Epithelial cell of prostate (primary cell): ENCODE results near the gene IGF1.
"Not testable (repeated sequence)": the region's sequence is repeated elsewhere in the genome, so short reads cannot be mapped to it uniquely, and the experiment has no call there.

ENCODE experiments used
- DNase-seq: peaks from one replicate; pipeline ENCODE4 v3.0.0-alpha.2; 2011; ENCODE audit warnings: low read depth, low spot score
- H3K27ac ChIP-seq: fragments of 450-650 bp; 2 replicates; pipeline ENCODE4 v1.5.1; 2017; ENCODE audit warnings: mild to moderate bottlenecking

IGF1 gene

DNA sequence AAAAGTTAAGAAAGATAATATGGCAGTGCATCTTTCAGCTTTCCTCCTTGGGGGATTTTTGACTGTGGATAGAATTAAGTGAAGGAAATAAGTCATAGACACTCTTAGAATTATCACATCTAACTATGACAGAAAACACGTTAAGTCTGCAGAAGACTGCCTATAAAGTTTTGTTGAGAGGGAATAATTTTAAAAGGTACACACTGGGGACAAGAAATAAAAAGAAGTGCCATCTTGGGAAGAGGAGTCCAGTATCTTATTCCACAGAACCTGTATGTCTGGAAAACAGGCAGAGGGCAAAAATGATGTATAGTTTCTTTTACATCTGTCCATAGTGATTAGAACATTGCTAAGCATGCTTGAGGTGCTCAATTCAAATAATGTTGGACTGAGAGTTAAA lies 80.7 kb downstream of the IGF1 start:
- H3K27ac ChIP-seq, result no peak overlapping the region
- no peak for DNase-seq

DNA sequence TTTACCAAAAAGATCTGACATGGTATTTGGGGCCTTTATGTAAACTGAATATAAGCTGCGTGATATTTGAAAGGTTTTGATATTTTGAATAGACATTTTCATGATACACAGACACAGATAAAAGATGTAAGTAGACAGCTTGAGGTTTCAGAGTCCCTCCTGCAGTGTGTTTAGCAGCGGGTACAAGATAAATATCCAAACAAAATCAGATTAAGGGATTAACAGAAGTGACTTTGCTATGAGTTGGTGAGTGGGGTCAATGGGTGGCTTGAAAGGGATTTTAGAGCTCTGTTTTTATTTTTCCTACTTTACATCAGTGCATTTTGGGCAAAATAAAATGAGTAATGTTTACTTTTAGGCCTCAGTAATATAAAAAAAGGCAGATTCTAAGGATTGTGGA lies 84.1 kb downstream of the IGF1 start:
- H3K27ac ChIP-seq, result no peak overlapping the region

DNA sequence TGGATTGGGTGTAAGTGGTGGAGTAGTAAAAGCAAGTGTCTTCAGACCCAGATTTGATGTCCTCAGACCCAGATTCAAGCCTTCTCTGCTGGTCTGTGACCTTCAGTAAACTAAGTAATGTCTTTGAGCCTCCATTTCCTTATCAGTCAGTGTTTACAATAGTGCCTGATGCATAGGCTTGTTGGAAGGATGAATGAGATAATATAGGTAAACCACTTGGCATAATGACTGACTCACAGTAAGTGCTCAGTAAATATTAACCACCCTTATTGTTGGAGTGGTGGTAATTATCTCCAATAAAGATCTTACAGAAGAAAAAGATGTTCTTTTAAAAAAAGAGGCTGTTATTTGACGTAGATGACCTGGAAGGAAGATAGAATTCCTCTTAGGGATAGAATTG lies 86.2 kb downstream of the IGF1 start:
- H3K27ac ChIP-seq, result no peak overlapping the region
- DNase-seq, result no peak

More for the DNA sequence above, 84.1 kb downstream of the IGF1 start:
- no peak for DNase-seq

DNA sequence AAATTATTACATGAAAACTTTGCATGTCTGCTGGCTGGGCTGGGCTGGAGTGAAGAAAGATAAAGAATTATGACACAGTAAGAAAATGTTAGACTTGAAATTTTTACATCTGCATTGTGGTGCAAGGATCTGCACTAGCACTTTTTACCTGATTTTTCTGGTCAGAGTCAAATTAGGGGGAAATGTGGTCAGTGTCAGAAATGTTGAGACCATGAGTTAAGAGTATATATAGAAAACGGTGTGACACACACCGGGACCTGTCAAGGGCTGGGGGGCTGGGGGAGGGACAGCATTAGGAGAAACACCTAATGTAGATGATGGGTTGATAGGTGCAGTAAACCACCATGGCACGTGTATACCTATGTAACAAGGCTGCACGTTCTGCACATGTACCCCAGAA lies 90.3 kb downstream of the IGF1 start:
- no peak for DNase-seq
- H3K27ac ChIP-seq, result no peak overlapping the region

DNA sequence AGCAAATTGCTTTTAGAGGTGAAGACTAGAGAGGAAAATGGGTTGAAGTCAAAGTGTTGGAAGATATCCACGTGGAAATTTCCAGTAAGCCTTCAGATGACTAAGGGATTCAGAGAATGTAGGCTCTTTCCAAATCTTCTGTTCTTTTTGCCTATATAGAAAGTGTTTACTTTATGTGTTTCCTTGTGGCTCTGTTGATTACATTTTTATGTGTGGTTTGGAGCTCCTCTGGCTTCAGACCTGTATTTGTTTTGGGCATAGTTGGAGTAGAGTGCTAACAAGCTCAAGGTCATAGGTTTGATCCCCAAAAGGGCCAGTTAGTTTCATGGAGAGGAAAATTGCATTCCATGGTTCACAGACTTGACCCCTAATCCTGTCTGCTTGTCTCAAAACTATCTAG lies 91.9 kb downstream of the IGF1 start:
- H3K27ac ChIP-seq, result no peak overlapping the region
- DNase-seq, result no peak

DNA sequence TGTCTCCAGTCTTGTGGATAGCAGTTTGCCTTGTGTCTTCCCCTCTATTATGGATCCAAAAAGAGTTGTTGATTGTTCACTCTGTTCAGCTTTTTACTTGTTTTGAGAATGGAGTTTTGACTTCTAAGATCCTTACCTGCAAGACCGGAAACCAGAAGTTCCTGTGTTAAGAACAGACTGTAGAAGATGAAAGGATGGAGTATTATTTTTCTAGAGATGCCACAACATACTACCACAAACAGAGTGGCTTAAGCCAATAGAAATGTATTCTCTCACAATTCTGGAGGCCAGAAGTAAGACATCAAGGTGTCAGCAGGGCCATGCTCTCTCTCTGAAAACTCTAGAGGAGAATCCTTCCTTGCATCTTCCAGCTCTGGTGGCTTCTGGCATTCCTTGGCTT lies 95.0 kb downstream of the IGF1 start:
- no peak for DNase-seq

DNA sequence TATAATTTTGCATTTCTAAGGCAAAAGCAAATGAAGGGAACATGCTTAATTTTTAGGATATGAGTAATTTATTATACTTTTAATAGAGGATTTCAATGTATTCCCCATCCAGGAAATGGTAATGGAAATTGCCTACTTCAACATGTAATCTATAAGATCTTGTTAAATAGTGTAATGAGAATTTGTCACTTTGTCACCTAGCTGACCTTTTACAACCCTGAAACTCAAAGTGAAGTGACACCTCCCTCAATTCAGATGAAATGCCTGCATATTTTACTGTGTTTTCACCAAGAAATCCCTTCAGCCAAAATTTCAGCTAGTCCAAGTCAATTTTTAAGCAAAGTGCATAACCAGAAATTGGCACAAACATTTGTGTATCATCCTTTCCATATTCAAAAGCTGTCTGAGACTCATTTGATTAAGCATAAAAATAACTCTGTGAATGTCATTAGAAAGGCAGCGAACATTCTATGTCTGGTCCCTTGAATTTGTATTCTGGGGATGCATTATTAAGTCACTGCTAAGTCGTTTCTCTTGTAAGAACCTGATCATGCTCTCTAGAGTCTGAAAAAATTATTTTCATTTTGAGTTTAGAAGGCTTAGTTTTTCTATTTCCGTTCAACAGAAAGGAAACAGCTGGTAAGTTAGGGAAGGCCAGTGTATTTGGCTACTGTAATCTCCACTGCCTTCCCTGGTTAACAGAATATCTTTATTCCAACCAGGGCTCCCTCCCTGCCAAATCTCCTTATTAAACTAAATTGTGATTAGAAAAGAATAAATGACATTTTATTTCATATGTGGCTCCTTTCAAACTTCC lies 100.8 kb downstream of the IGF1 start:
- no peak overlapping the region for H3K27ac ChIP-seq
- no peak for DNase-seq

More for the DNA sequence above, 95.0 kb downstream of the IGF1 start:
- no peak overlapping the region for H3K27ac ChIP-seq

DNA sequence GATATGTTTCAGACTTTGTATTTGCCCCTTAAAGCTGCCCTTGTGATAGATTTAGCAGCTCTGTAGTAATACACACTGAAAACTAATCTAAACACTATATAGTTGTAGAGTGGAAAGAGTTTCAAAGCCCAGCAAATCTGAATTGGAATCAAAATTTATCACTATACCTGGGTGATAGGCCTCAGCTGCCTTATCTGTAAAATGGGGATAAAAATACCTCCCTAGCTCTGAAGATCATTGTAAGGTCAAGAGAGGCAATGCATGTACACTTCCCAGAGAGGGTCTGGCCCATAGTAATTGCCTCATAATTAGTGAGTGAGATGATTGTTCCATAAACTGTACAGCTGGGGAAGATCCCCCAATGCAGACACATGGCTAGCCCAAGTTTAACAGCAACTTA lies 103.6 kb downstream of the IGF1 start:
- H3K27ac ChIP-seq, result no peak overlapping the region
- DNase-seq, result no peak

DNA sequence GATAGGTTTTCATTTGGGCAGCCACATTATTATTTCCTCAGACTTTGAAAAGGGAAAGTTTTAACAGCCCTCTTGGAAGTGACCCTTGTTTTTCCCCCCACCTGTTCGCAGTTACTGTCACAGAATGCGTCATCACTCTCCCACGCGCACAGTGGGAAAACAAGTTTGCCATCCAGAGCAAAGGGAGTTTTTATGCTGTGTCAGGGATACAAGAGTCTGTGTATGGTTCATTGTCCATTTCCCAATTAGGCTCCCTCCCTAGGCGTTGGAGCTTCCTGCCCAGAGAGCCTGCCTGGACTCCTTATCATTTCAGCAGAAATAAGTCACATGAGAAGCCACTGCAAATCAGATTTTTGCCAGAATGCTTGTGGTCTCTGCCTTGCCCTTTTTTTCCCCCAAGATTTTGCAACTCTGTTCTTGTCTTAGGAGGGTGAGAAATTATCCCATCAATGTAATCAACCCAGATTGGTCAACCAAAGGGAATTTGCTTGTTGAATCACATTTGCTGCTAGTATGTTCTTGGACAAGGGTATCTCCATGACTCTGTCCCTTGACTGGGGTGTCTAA lies 104.1 kb downstream of the IGF1 start:
- no peak overlapping the region for H3K27ac ChIP-seq
- no peak for DNase-seq

DNA sequence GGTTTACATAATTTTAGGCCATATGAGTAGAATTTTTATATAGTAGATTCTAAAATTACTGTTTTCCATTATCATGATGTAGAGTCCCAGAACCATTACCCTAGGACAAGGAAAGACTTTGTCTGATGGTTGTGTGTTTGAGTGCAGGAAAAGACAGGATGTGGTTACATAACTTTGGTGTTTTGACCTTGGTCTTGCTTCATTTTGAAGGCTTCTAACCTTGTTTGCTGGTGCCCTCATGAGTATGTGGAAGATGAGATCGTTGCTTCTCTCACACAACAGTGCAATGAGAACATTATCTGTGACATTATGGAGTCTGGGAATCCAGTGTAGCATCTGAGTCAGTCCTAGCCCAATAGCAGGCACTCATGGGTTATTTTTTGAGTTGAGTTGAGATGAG lies 106.2 kb downstream of the IGF1 start:
- H3K27ac ChIP-seq, result no peak overlapping the region
- no peak for DNase-seq

DNA sequence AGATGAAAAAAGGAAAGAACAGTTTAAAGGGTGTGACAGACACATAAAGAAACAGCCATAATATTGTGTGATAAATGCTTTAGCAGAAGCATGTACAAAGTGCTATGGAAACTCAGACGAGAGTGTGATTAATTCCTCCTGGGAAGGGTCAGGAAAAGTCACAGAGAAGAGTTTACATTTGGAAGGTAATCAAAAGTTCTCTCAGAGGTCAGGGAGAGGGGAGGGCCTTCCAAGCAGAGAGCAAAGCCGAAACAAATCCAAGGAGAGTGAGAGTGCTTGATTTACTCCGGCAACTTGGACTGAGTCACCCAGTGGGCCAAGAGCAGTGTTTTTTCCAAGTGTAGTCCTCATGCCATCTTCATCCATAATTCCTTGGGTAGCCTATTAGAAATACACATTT lies 108.3 kb downstream of the IGF1 start:
- DNase-seq, result no peak

DNA sequence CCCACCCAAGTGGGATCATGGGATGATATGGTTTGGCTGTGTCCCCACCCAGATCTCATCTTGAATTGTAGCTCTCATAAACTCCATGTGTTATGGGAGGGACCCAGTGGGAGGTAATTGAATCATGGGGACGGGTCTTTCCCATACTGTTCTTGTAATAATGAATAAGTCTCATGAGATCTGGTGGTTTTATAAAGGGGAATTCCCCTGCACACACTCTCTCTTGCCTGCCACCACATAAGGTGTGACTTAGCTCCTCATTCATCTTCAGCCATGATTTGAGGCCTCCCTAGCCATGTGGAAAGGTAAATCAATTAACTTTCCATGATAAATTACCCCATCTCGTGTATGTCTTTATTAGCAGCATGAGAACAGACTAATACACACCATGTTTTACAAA lies 109.2 kb downstream of the IGF1 start:
- no peak for DNase-seq
- no peak overlapping the region for H3K27ac ChIP-seq

More for the DNA sequence above, 108.3 kb downstream of the IGF1 start:
- H3K27ac ChIP-seq, result no peak overlapping the region

DNA sequence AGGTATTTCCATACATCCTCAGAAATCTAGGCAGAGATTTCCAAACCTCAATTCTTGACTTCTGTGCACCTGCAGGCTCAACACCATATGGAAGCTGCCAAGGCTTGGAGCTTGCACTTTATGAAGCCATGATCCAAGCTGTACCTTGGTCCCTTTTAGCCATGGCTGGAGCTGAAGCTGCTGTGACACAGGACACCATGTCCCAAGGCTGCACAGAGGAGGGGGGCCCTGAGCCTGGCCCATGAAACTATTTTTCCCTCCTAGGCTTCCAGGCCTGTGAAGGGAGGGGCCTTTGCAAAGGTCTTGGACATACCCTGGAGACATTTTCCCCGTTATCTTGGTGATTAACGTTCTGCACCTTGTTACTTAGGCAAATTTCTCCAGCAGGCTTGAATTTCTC lies 110.5 kb downstream of the IGF1 start:
- no peak overlapping the region for H3K27ac ChIP-seq
- DNase-seq, result no peak

DNA sequence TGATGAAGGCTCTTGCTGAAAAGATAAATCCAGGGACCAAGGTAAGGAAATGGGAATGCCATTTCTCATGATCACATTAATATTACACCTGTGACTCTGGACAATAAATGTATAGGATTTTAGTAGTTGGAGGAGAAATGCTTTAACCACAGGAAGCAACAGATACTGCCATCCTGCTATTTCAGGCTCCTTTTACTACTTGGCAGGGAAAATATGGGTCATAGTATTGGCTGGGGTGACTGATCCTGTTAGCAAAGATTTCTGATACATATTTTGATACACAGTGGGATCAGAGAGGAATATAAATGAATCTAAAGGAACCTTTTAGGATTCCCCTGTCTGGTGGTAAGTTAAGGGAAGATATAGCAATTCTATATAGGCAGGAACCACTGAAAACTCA lies 115.0 kb downstream of the IGF1 start:
- DNase-seq, result no peak
- H3K27ac ChIP-seq, result no peak overlapping the region

DNA sequence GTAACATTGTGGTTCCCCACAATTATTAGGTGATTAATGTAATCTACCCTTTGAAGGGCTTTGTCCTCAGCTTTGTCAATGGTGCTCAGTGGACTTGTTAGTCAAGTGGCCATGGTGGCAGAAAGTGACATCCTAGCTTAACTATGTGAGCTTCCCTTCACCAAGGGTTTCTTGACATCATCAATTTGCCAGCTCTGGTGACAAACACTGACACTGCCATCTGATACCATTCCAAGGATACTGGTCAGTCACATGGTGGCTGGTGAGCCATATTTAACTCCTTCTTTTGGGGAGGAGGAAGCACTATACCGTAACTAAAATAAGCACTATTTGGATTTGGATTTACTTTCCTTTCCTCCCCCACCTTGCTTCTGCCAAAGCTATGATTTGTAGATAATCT lies 115.7 kb downstream of the IGF1 start:
- no peak for DNase-seq
- H3K27ac ChIP-seq, result no peak overlapping the region

DNA sequence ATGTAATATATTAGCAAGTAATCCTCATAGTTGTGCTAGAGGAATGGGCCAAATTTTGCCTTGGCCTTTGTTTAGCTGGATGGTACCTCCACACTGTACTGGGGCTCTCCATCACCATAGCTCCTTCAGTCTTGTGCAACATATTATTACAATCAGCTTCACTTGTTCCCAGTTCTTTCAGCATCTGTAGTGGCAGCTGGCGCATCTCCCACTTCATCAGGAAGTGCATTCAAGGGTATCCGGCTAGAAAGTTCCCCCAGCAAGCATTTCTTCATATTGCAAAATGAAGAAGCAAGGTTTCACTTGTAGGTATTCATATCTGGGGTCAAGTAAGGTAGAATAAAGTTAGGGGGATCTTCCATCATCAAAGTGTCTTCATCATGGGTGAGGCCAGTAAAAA lies 123.7 kb downstream of the IGF1 start:
- no peak overlapping the region for H3K27ac ChIP-seq
- DNase-seq, result no peak

DNA sequence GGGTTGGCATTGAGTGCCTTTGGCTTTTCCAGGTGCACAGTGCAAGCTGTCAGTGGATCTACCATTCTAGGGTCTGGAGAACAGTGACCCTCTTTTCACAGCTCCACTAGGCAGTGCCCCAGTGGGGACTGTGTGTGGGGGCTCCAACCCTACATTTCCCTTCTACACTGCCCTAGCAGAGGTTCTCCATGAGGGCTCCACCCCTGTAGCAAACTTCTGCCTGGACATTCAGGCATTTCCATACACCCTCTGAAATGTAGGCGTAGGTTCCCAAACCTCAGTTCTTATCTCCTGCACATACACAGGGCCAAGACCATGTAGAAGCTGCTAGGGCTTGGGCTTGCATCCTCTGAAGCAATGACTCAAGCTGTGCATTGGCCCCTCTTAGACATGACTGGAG lies 126.1 kb downstream of the IGF1 start:
- DNase-seq, H3K27ac ChIP-seq: not testable (repeated sequence)

DNA sequence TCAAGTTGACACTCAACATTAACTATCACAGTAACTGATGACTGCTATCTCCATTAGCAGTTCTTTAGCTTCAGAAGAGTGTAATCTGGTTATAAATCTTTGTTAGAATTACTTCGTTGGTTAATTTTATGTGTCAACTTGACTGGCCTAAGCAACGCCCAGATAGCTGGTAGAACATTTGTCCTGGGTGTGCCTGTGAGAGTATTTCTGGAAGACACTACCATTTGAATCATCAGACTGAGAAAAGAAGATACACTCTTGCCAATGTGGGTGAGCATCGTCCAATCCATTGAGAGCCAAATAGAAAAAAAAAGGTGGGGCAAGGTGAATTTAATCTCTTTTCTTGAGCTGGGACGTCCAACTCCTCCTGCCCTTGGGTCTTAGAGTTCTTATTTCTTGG lies 129.0 kb downstream of the IGF1 start:
- no peak for DNase-seq

DNA sequence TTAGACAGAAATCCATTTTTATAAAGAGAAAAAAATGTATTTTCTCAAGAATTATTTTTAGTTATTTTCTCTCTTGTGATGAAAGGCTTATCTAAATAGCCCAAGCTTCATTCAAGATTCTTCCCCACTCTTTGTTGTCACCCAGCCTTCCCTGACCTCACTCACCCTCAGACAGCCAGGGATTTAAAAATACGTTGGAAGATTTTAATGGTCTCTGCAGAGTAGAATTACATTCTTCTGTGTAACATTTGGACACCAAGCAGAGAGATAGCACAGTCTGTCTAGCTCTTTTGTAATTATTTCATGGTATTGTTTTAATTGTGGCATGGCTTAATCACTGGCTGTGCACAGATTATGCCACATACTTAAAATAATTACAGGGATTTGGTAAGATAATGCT lies 130.3 kb downstream of the IGF1 start:
- DNase-seq, result no peak
- H3K27ac ChIP-seq, result no peak overlapping the region

More for the DNA sequence above, 129.0 kb downstream of the IGF1 start:
- no peak overlapping the region for H3K27ac ChIP-seq

DNA sequence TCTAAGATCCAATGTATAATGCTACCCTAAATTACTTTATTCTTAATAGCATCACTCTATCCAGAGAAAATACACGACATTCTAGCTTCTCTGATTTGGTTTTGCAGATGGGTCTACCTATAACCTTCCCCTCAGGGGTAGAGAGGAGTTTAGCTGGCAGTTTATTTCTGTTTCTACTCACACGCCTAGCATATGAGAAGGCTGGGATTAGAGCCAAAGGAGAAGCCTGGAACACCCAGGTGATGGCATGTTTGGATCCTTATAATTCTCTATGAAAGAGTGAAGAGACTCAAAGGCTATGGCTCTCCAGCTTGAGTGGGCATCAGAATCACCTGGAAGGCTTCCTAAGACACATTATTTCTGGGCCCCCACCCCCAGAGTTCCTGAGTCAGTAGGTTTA lies 131.3 kb downstream of the IGF1 start:
- DNase-seq, result no peak
- H3K27ac ChIP-seq, result no peak overlapping the region

DNA sequence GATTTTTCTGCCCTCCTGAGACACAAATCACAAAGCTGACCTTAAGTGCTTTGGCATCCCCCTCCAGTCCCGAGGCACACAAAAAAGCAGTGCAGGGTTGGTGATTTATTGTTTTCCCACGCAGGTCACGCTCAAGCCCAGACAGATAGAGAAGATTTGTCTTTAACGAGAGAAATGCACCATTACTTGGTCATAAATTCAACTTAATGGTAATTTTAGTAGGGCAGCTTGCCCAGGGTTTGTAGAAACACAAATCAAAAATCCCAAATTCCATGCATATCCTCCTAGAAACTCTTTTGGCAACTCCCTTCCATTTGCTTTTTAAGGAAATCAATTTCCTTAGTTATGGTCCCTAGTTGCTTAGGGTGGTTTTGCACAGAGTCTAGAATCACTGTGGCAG lies 132.6 kb downstream of the IGF1 start:
- no peak for DNase-seq

More for the DNA sequence above, 132.6 kb downstream of the IGF1 start:
- H3K27ac ChIP-seq, result no peak overlapping the region
